Activated naive CD4-positive, alpha-beta T cell treated with anti-CD3 and anti-CD28 coated beads, Interleukin-2, amount 50 U/mL, for 24 hours (primary cell): ENCODE measurements around the gene TIMM44.
"Not testable (repeated sequence)": the region's sequence is repeated elsewhere in the genome, so short reads cannot be mapped to it uniquely, and the experiment has no call there.

Experiments used
- H3K27ac Mint-ChIP-seq: one replicate; pipeline ENCODE4 v1.8.0; 2021; ENCODE audit warnings: mild to moderate bottlenecking, mixed read lengths
- H3K27me3 Mint-ChIP-seq: one replicate; pipeline ENCODE4 v1.8.0; 2021; ENCODE audit warnings: mixed read lengths
- H3K36me3 Mint-ChIP-seq: one replicate; pipeline ENCODE4 v1.8.0; 2021; ENCODE audit warnings: mixed read lengths
- H3K4me1 Mint-ChIP-seq: one replicate; pipeline ENCODE4 v1.8.0; 2021; ENCODE audit warnings: mixed read lengths
- H3K4me3 Mint-ChIP-seq: one replicate; pipeline ENCODE4 v1.8.0; 2021; ENCODE audit warnings: mild to moderate bottlenecking, mixed read lengths
- H3K9me3 Mint-ChIP-seq: one replicate; pipeline ENCODE4 v1.8.0; 2021; ENCODE audit warnings: mixed read lengths

The TIMM44 gene

GRCh38 chr19:7941895-7942596 is 1.4 kb downstream of the TIMM44 start:
- peak overlapping the region; percentile 99 for H3K4me3 Mint-ChIP-seq
- peak overlapping the region; percentile 35 for H3K27ac Mint-ChIP-seq
- H3K4me1 Mint-ChIP-seq: peaks cover 36% of the 10 kb centered on the region

GRCh38 chr19:7940841-7941240 is 2.6 kb downstream of the TIMM44 start:
- Mint-ChIP-seq H3K36me3 (peaks cover 9% of the 10 kb centered on the region), H3K4me3 (peak overlapping the region; percentile 99), H3K4me1 (peaks cover 36% of the 10 kb centered on the region), H3K27ac (no peak overlapping the region), H3K9me3 (no peaks in the 10 kb centered on the region), H3K27me3 (no peaks in the 10 kb centered on the region)

More at GRCh38 chr19:7941895-7942596, 1.4 kb downstream of the TIMM44 start:
- Mint-ChIP-seq H3K36me3 (peaks cover 11% of the 10 kb centered on the region), H3K27me3 (no peaks in the 10 kb centered on the region), H3K9me3 (no peaks in the 10 kb centered on the region)

DNA sequence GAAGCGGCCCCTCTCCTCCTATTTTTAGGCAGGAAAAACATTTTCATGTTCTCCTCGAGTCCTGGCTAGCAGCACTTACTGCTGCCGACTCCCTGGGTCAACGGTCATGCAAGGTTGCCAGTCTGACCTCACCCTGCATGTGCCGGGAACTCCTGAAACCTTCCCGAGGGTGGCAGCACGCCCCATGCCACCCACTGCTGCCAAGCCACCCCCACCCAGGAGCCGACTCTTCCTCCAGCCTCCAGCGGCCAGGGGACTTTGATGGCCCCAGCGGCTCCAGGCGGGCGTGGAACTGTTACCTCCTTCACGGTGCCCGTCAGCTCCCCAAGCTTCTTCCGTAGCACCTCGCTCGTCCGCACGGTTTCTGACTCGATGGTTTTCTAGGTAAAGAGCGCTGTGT is 8.7 kb downstream of the TIMM44 start:
- Mint-ChIP-seq H3K27ac (no peak overlapping the region), H3K36me3 (peaks cover 4% of the 10 kb centered on the region), H3K27me3 (no peaks in the 10 kb centered on the region), H3K4me1 (peaks cover 5% of the 10 kb centered on the region), H3K4me3 (no peak overlapping the region), H3K9me3 (no peaks in the 10 kb centered on the region)

- H3K4me1 Mint-ChIP-seq: peaks cover 7% of the 10 kb centered on the region
- peaks cover 4% of the 10 kb centered on the region for H3K36me3 Mint-ChIP-seq
- H3K9me3 Mint-ChIP-seq: no peaks in the 10 kb centered on the region
- no peak overlapping the region for H3K4me3 Mint-ChIP-seq
- no peak overlapping the region for H3K27ac Mint-ChIP-seq
- no peaks in the 10 kb centered on the region for H3K27me3 Mint-ChIP-seq
Measured at GRCh38 chr19:7933828-7934725, 9.4 kb downstream of the TIMM44 start.

DNA sequence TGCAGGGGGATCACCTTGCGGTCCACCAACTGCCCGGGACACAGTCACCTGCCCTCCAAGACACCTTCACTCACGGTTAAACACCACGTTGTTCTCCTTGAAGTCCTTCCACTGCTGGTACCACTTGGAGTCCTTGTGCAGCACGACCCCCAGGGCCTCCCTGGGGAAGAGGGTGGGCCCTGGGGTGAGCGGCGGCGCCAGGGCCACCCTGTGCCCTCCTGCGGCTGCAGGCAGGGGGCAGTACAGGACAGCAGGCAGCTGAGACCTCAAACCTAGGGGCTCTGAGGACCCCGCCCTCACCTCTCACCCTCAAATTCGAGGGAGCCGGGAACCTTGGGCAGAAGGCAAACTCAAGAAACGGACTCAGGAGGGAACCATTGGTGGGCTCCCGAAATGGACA is 10.1 kb downstream of the TIMM44 start:
- Mint-ChIP-seq H3K9me3 (no peaks in the 10 kb centered on the region), H3K27me3 (no peaks in the 10 kb centered on the region), H3K4me3 (no peak overlapping the region), H3K27ac (no peak overlapping the region), H3K4me1 (peaks cover 8% of the 10 kb centered on the region), H3K36me3 (peaks cover 1% of the 10 kb centered on the region)

GRCh38 chr19:7932930-7933300 is 10.6 kb downstream of the TIMM44 start:
- no peaks in the 10 kb centered on the region for H3K9me3 Mint-ChIP-seq
- no peak overlapping the region for H3K27ac Mint-ChIP-seq
- H3K27me3 Mint-ChIP-seq: no peaks in the 10 kb centered on the region
- peaks cover 1% of the 10 kb centered on the region for H3K36me3 Mint-ChIP-seq
- H3K4me1 Mint-ChIP-seq: peaks cover 10% of the 10 kb centered on the region
- H3K4me3 Mint-ChIP-seq: no peak overlapping the region

- Mint-ChIP-seq H3K4me3 (no peak overlapping the region), H3K36me3 (peaks cover 1% of the 10 kb centered on the region), H3K27me3 (no peaks in the 10 kb centered on the region), H3K27ac (no peak overlapping the region), H3K9me3 (no peaks in the 10 kb centered on the region), H3K4me1 (peaks cover 10% of the 10 kb centered on the region)
Measured at GRCh38 chr19:7932276-7932929, 11.1 kb downstream of the TIMM44 start.

DNA sequence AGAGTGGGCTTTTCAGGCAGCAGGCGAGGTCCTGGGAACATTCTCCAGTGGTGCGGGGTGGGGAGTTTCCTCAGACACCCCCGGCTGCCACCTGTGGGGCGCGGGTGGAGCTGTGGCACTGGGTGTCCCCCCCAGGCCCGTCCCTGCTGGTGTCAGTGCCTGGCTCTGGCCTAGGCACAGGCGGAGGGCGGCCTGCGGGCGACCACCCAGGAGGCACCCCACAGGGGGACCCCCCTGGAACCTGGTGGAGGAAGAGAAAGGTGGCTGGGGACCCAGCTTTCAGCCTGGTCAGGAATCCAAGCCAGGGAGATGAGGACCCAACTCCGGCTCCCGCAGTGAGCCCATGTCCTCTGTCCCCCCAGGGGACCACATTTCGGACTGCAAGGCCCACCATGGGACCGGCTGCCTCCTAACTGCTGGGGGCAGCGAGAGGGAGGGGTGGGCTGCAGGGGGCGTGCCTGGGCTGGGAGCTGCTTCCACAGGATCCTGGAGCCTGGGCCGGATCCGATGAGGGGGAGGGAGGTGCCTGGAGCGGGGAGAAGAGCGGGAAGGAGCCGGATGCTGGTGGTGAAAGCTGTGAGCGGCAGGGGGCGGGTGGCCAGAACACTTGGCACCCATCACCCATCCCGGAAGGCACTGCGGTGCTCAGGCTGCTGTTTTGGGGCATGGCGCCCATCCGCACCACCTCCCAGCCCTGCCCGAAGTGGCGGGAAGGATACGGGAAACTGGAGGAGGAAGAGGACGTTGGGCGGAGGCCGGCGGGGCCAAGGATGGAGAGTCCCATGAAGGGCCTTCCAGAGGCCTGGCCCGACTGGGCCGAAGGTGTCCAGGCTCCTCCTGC is 12.0 kb downstream of the TIMM44 start:
- H3K36me3 Mint-ChIP-seq: peaks cover 1% of the 10 kb centered on the region

DNA sequence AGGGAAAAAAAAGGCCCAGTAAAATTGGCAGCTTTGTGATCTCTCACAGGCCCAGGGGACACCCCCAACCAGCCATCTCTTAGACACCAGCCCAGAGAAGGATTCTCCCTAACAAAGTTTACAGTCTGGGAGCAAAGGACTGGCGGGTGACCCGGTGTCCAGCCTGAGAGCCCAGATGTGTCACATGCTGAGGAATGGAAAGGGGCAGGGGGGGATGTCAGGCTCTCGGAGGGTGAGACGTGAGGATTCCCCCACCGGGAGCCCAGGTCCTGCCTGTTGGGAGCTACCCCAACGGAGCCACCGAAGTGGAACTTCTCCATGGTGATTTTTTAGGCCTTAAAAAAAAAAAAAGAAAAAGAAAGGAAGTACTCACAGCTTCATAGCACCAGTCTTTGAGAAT is 12.7 kb downstream of the TIMM44 start:
- Mint-ChIP-seq H3K9me3 (no peaks in the 10 kb centered on the region), H3K27me3 (no peaks in the 10 kb centered on the region)

More for the DNA sequence above, 12.0 kb downstream of the TIMM44 start:
- no peaks in the 10 kb centered on the region for H3K27me3 Mint-ChIP-seq
- peaks cover 13% of the 10 kb centered on the region for H3K4me1 Mint-ChIP-seq
- H3K9me3 Mint-ChIP-seq: no peaks in the 10 kb centered on the region
- H3K27ac Mint-ChIP-seq: no peak overlapping the region
- H3K4me3 Mint-ChIP-seq: no peak overlapping the region

GRCh38 chr19:7930030-7930429 is 13.4 kb downstream of the TIMM44 start:
- not testable (repeated sequence) for H3K36me3 Mint-ChIP-seq, H3K27me3 Mint-ChIP-seq, H3K4me3 Mint-ChIP-seq, H3K9me3 Mint-ChIP-seq, H3K27ac Mint-ChIP-seq
- H3K4me1 Mint-ChIP-seq: peaks cover 17% of the 10 kb centered on the region

More for the DNA sequence above, 12.7 kb downstream of the TIMM44 start:
- Mint-ChIP-seq H3K4me1 (peaks cover 14% of the 10 kb centered on the region), H3K4me3 (no peak overlapping the region), H3K36me3 (peaks cover 1% of the 10 kb centered on the region), H3K27ac (no peak overlapping the region)

GRCh38 chr19:7928741-7929701 is 14.4 kb downstream of the TIMM44 start:
- no peaks in the 10 kb centered on the region for H3K27me3 Mint-ChIP-seq
- peak overlapping the region; percentile 11 for H3K4me3 Mint-ChIP-seq
- H3K36me3 Mint-ChIP-seq: no peaks in the 10 kb centered on the region
- peaks cover 18% of the 10 kb centered on the region for H3K4me1 Mint-ChIP-seq
- H3K9me3 Mint-ChIP-seq: no peaks in the 10 kb centered on the region
- H3K27ac Mint-ChIP-seq: no peak overlapping the region

DNA sequence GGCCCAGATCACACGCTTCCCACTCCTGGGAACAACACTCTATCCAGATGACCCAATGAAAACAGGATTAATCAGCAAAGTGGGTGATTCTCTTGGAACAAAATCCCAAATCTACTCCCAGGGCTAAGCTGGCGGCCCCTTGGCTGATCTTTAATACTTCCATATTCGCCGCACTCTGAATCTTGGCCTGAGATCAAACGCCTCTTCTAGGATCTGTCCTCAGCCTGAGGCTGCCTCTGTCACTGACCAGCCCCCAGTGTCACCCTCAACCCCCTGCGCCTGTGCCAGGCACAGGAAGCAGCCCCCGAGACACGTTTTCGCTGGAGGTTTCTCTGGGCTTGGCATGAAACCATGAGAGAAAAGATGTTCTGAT is 15.1 kb downstream of the TIMM44 start:
- peak overlapping the region; percentile 9 for H3K27ac Mint-ChIP-seq
- H3K4me3 Mint-ChIP-seq: no peak overlapping the region
- no peaks in the 10 kb centered on the region for H3K9me3 Mint-ChIP-seq
- no peaks in the 10 kb centered on the region for H3K36me3 Mint-ChIP-seq
- H3K4me1 Mint-ChIP-seq: peaks cover 18% of the 10 kb centered on the region
- no peaks in the 10 kb centered on the region for H3K27me3 Mint-ChIP-seq

DNA sequence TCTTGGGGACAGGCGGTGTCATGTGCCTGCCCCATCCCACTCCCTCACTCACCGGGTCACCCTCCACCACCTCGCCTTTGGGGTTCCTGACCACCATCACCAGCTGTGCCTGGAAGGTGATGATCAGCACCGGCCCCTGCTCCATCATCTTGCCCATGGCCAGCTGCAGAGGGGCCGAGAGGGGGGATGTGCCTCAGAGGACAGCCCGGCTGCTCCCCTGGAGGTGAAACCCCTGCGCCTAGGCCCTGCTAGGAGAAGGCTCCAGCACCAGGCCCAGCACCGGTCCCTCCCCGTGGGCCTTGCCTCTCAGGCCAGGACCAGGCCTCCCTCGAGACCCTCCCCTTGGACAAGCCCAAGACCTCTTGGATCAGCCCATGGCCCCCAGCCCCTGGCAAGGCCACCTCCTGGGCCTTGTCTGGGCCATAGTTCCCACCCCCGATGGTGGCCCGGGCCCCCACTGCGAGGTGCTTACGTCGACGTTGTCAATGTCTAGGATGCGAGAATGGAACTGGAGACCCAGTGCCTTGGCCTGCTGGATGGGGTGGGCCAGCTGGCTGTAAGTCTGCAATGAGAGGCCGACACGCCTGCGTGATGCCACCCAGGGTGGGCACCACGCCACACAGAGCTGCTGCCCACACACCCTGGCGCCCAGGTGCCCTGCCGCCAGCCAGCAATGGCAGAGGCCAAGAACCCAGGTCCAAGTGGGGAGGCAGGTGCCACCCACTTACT is 15.7 kb downstream of the TIMM44 start:
- Mint-ChIP-seq H3K4me1 (peaks cover 18% of the 10 kb centered on the region), H3K9me3 (no peaks in the 10 kb centered on the region), H3K4me3 (no peak overlapping the region), H3K36me3 (no peaks in the 10 kb centered on the region), H3K27me3 (no peaks in the 10 kb centered on the region), H3K27ac (peak overlapping the region; percentile 35)
